ENCODE results near the gene MZF1.

MZF1 gene

GRCh38 chr19:58569943-58570670 is 3.0 kb downstream of the MZF1 start:
- no peak for DNase-seq

GRCh38 chr19:58569191-58569942 is 3.8 kb downstream of the MZF1 start:
- DNase-seq: no peak

GRCh38 chr19:58568453-58569130 is 4.5 kb downstream of the MZF1 start:
- DNase-seq: no peak

- DNase-seq: no peak
Measured at GRCh38 chr19:58566989-58567388, 6.1 kb downstream of the MZF1 start.

GRCh38 chr19:58563823-58564222 is 9.3 kb downstream of the MZF1 start:
- no peak for DNase-seq

GRCh38 chr19:58563034-58563573 is 10.0 kb downstream of the MZF1 start:
- no peak for DNase-seq

GRCh38 chr19:58562122-58563033 is 10.8 kb downstream of the MZF1 start:
- no peak for DNase-seq

GRCh38 chr19:58561373-58562121 is 11.6 kb downstream of the MZF1 start:
- DNase-seq: no peak

GRCh38 chr19:58560921-58561320 is 12.2 kb downstream of the MZF1 start:
- DNase-seq: no peak

GRCh38 chr19:58560007-58560887 is 12.9 kb downstream of the MZF1 start:
- no peak for DNase-seq

- DNase-seq: peak; percentile 41
Measured at GRCh38 chr19:58559275-58560006, 13.7 kb downstream of the MZF1 start.

GRCh38 chr19:58558623-58559274 is 14.4 kb downstream of the MZF1 start:
- peak; percentile 100 for DNase-seq

- DNase-seq: peak; percentile 59
Measured at GRCh38 chr19:58558066-58558622, 15.0 kb downstream of the MZF1 start, which contains the start of gene UBE2M. TSS of gene UBE2M (minus strand) at chr19:58558611. CDS start at chr19:58558381, 230 bp downstream.

GRCh38 chr19:58557221-58558065 is 15.7 kb downstream of the MZF1 start:
- no peak for DNase-seq

- no peak for DNase-seq
Measured at GRCh38 chr19:58556622-58557220, 16.4 kb downstream of the MZF1 start.

- no peak for DNase-seq
Measured at GRCh38 chr19:58555920-58556621, 17.1 kb downstream of the MZF1 start.
